ENCODE results near the gene AVL9. TPM values are rescaled to one million over a fixed set of nuclear protein-coding genes. Genes with fewer than 3 reads are reported as not detected.
A peak's percentile ranks its signal among the peaks of the same experiment; 100 is the strongest.

Gene AVL9
- total RNA-seq, 1 experiment from 2014 or later: 86.6 TPM

- no peaks in the 10 kb centered on the region for H3K9me3 Mint-ChIP-seq (ENCODE audit: low read depth, unreplicated experiment)
- peaks cover 11% of the 10 kb centered on the region for H3K36me3 Mint-ChIP-seq (ENCODE audit: insufficient read depth, unreplicated experiment)
- intact Hi-C loops (cut with micrococcal nuclease; ENCODE audit: unreplicated experiment): no loop called here
- no peak for TF ChIP-seq CTCF (IDR thresholded peaks at IDR 0.05; ENCODE audit: unreplicated experiment)
- H3K4me3 Mint-ChIP-seq (ENCODE audit: low read depth, unreplicated experiment): no peak overlapping the region
- no peak for DNase-seq
- H3K27me3 Mint-ChIP-seq (ENCODE audit: unreplicated experiment): no peaks in the 10 kb centered on the region
- BruUV-seq (replicated peaks): no TSS peak
- H3K4me1 Mint-ChIP-seq (ENCODE audit: low read depth, unreplicated experiment): peaks cover 21% of the 10 kb centered on the region
- no peak overlapping the region for H3K27ac Mint-ChIP-seq (ENCODE audit: unreplicated experiment)
- CTCF ChIA-PET: interaction anchor here (0.6 kb wide), 1 partner anchor 9 kb away, joined by 3 read pairs; no protein-coding TSS in a partner anchor
Observed at GRCh38 chr7:32532716-32533115, 37.4 kb downstream of the AVL9 start.

GRCh38 chr7:32533276-32534029 lies 38.2 kb downstream of the AVL9 start:
- BruUV-seq (replicated peaks): no TSS peak
- Mint-ChIP-seq H3K4me1 (ENCODE audit: low read depth, unreplicated experiment) (peaks cover 21% of the 10 kb centered on the region), H3K9me3 (ENCODE audit: low read depth, unreplicated experiment) (no peaks in the 10 kb centered on the region), H3K36me3 (ENCODE audit: insufficient read depth, unreplicated experiment) (peaks cover 16% of the 10 kb centered on the region), H3K27ac (ENCODE audit: unreplicated experiment) (no peak overlapping the region), H3K4me3 (ENCODE audit: low read depth, unreplicated experiment) (no peak overlapping the region), H3K27me3 (ENCODE audit: unreplicated experiment) (no peaks in the 10 kb centered on the region)
- CTCF ChIA-PET: interaction anchor here (0.6 kb wide), 1 partner anchor 10 kb away, joined by 3 read pairs; no protein-coding TSS in a partner anchor
- no peak for TF ChIP-seq CTCF (IDR thresholded peaks at IDR 0.05; ENCODE audit: unreplicated experiment)
- intact Hi-C loops (cut with micrococcal nuclease; ENCODE audit: unreplicated experiment): no loop called here
- DNase-seq: no peak

- no TSS peak for BruUV-seq (replicated peaks)
Observed at GRCh38 chr7:32535162-32535702, 39.9 kb downstream of the AVL9 start.

DNA sequence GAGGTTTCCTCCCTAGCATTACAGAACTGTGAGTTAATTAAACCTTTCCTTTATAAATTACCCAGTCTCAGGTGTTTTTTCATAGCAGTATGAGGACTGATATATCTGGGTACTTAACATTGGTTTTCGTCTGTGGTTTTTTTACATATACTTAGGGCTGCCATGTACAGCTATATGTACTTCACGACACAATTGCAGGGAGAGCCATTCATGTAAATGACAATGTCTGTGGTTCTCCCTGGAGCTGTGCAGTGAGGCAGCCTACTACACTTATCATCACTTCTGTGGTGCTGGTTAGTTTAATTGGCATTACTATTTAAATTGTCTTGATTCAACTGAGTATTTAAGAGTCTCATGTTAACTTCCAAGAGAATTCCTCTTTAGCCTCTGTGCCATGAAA lies 40.7 kb downstream of the AVL9 start:
- H3K27ac Mint-ChIP-seq (ENCODE audit: unreplicated experiment): peak overlapping the region; percentile 38
- peaks cover 11% of the 10 kb centered on the region for H3K36me3 Mint-ChIP-seq (ENCODE audit: insufficient read depth, unreplicated experiment)
- intact Hi-C loops (cut with micrococcal nuclease; ENCODE audit: unreplicated experiment): loop anchor here (2.0 kb wide), 1 partner anchor 35 kb away; no protein-coding TSS in a partner anchor
- H3K9me3 Mint-ChIP-seq (ENCODE audit: low read depth, unreplicated experiment): no peaks in the 10 kb centered on the region
- peaks cover 32% of the 10 kb centered on the region for H3K4me1 Mint-ChIP-seq (ENCODE audit: low read depth, unreplicated experiment)
- no peak for DNase-seq
- H3K27me3 Mint-ChIP-seq (ENCODE audit: unreplicated experiment): no peaks in the 10 kb centered on the region
- BruUV-seq (replicated peaks): no TSS peak
- TF ChIP-seq CTCF (IDR thresholded peaks at IDR 0.05; ENCODE audit: unreplicated experiment): no peak
- CTCF ChIA-PET: no interaction called here
- H3K4me3 Mint-ChIP-seq (ENCODE audit: low read depth, unreplicated experiment): no peak overlapping the region

More at GRCh38 chr7:32535162-32535702, 39.9 kb downstream of the AVL9 start:
- intact Hi-C loops (cut with micrococcal nuclease; ENCODE audit: unreplicated experiment): no loop called here
- Mint-ChIP-seq H3K27me3 (ENCODE audit: unreplicated experiment) (no peaks in the 10 kb centered on the region), H3K9me3 (ENCODE audit: low read depth, unreplicated experiment) (no peaks in the 10 kb centered on the region), H3K4me3 (ENCODE audit: low read depth, unreplicated experiment) (no peak overlapping the region), H3K27ac (ENCODE audit: unreplicated experiment) (peak overlapping the region; percentile 38), H3K4me1 (ENCODE audit: low read depth, unreplicated experiment) (peaks cover 29% of the 10 kb centered on the region), H3K36me3 (ENCODE audit: insufficient read depth, unreplicated experiment) (peaks cover 11% of the 10 kb centered on the region)
- TF ChIP-seq CTCF (IDR thresholded peaks at IDR 0.05; ENCODE audit: unreplicated experiment): no peak
- DNase-seq: no peak
- CTCF ChIA-PET: no interaction called here
